HepG2 (cell line): ENCODE results near the gene VSIG2. TPM values are rescaled to one million over a fixed set of nuclear protein-coding genes. Genes with fewer than 3 reads are reported as not detected.

Experiments
- ATAC-seq: fragments of 200-7000 bp; cut with Tn5 transposase; 3 replicates; pipeline ENCODE4 v1.9.1; 2020; ENCODE audit warnings: mild to moderate bottlenecking, moderate library complexity
- BruUV-seq: library from RNA; stranded (reverse); fragments of 400-500 nt; replicated peaks from 2 replicates; lab custom pipeline; 2021; lab: Mats Ljungman, UMichigan
- CTCF ChIA-PET: fragments of 300-600 bp; formaldehyde crosslinking; extraction: SDS; loops from one replicate; lab custom pipeline; 2021; ENCODE audit warnings: low total read pairs, inconsistent platforms, low intra/inter-chr PET ratio; lab: Yijun Ruan, JAX
- POLR2A ChIA-PET: fragments of 350-600 bp; sonication (Branson Sonifier 250); formaldehyde crosslinking; loops from one replicate; lab custom pipeline; 2020; ENCODE audit warnings: antibody characterized with exemption, inconsistent platforms; lab: Yijun Ruan, JAX
- DNase-seq: peaks from one replicate; pipeline ENCODE4 v3.0.0-alpha.2; 2015; ENCODE audit warnings: low spot score
- FAIRE-seq: peaks from 3 replicates; lab custom pipeline; 2011; peaks lifted over from hg19 to GRCh38; lab: Jason Lieb, UNC
- H2AFZ ChIP-seq: one replicate; pipeline ENCODE4 v1.6.1; 2011; ENCODE audit warnings: low read length, inconsistent platforms
- H3K27ac ChIP-seq: fragments of 300-600 bp; 3 replicates; pipeline ENCODE4 v1.8.0; 2011; ENCODE audit warnings: mixed run types, mild to moderate bottlenecking, mixed read lengths, low read length, inconsistent platforms; ENCODE audit not compliant: insufficient read depth; ENCODE audit errors: extremely low read length
- H3K27me3 ChIP-seq, 2 experiments: fragments of 200-600 bp in 1 of 2; 2 replicates in 1 of 2; 3 replicates in 1 of 2; pipeline versions ENCODE4 v1.6.0 to v1.8.0; 2011; ENCODE audit warnings: low read length in 2 of 2, mild to moderate bottlenecking in 2 of 2, moderate library complexity in 2 of 2, inconsistent platforms in 1 of 2; ENCODE audit not compliant: insufficient read depth in 2 of 2, control insufficient read depth in 1 of 2
- H3K36me3 ChIP-seq, 2 experiments: fragments of 200-600 bp in 1 of 2; replicated peaks in 1 of 2; 2 replicates in 1 of 2; 3 replicates in 1 of 2; pipeline versions ENCODE4 v1.5.1 to v1.8.0; 2011; ENCODE audit warnings: low read length in 2 of 2, inconsistent platforms in 1 of 2; ENCODE audit not compliant: insufficient read depth in 2 of 2, control insufficient read depth in 1 of 2
- H3K4me1 ChIP-seq: 2 replicates; pipeline ENCODE4 v1.5.1; 2012; ENCODE audit warnings: low read length, inconsistent platforms; ENCODE audit not compliant: insufficient read depth
- H3K4me2 ChIP-seq: 2 replicates; pipeline ENCODE4 v1.6.0; 2011; ENCODE audit warnings: low read depth, low read length, inconsistent platforms
- H3K4me3 ChIP-seq, 3 experiments: fragments of 200-600 bp in 1 of 3; sonication (generic), shearing (Covaris generic) in 1 of 3; replicated peaks in 1 of 3; 2 replicates each; pipeline ENCODE4 v1.5.1; 2011 to 2016; ENCODE audit warnings: low read length in 3 of 3, inconsistent platforms in 2 of 3, low read depth in 2 of 3, mild to moderate bottlenecking in 2 of 3, control low read depth in 1 of 3, mixed read lengths in 1 of 3; ENCODE audit not compliant: insufficient read depth in 1 of 3
- H3K79me2 ChIP-seq: one replicate; pipeline ENCODE4 v1.6.1; 2011; ENCODE audit warnings: low read length, inconsistent platforms; ENCODE audit not compliant: insufficient read depth
- H3K9ac ChIP-seq: 2 replicates; pipeline ENCODE4 v1.6.0; 2011; ENCODE audit warnings: mild to moderate bottlenecking, low read depth, low read length, inconsistent platforms; ENCODE audit not compliant: insufficient read depth
- H3K9me3 ChIP-seq: 2 replicates; pipeline ENCODE4 v1.5.1; 2012; ENCODE audit warnings: mild to moderate bottlenecking, low read length
- H4K20me1 ChIP-seq: 2 replicates; pipeline ENCODE4 v1.6.0; 2011; ENCODE audit warnings: inconsistent platforms, mild to moderate bottlenecking, low read length, moderate library complexity; ENCODE audit not compliant: insufficient read depth
- FOXK1 ChIP-seq: sonication (generic); formaldehyde crosslinking; IDR thresholded peaks from 2 replicates; pipeline ENCODE4 v1.4.0; 2020; ENCODE audit warnings: low read depth, missing genetic modification reagents, borderline replicate concordance
- HOXA3 ChIP-seq: sonication (generic); formaldehyde crosslinking; IDR thresholded peaks from 2 replicates; pipeline ENCODE4 v1.5.0; 2020; ENCODE audit warnings: missing genetic modification reagents
- KAT8 ChIP-seq: IDR thresholded peaks from 2 replicates; pipeline ENCODE4 v1.6.1; 2016; ENCODE audit warnings: missing genetic modification reagents, missing compliant biosample characterization
- PCBP1 ChIP-seq: fragments of 200-400 bp; formaldehyde crosslinking; IDR thresholded peaks from 2 replicates; pipeline ENCODE4 v1.6.1; 2017; ENCODE audit warnings: mild to moderate bottlenecking, low read depth, low read length, borderline replicate concordance
- RXRA ChIP-seq: sonication (generic); formaldehyde crosslinking; IDR thresholded peaks from 2 replicates; pipeline ENCODE4 v1.5.1; 2020; ENCODE audit warnings: missing genetic modification reagents
- ZNF792 ChIP-seq: IDR thresholded peaks from 2 replicates; pipeline ENCODE4 v1.6.1; 2016
- WGBS: methylation state at CpG from one replicate; pipeline ENCODE4 v1.1.6; 2017; ENCODE audit warnings: low lambda C conversion rate; 5-methylcytosine and 5-hydroxymethylcytosine counted together
- in situ Hi-C: cut with HindIII; loops from 2 replicates; pipeline ENCODE4 v1.10.0; 2017; ENCODE audit warnings: low pct_unique_long_range_greater_than_20kb; ENCODE audit not compliant: extremely low pct_ligation_motif_present
- intact Hi-C: fragments of 100-400 bp; cut with micrococcal nuclease; formaldehyde crosslinking; loops from one replicate; pipeline ENCODE4 v1.10.0; 2022; ENCODE audit not compliant: unreplicated experiment
- polyA plus RNA-seq, 8 experiments: library from polyadenylated mRNA; depleted of rRNA in 3 of 8; stranded (reverse) in 7 of 8; unstranded in 1 of 8; fragments of >200 nt; fragmentation: Illumina TruSeq in 4 of 8; extraction: Trizol in 4 of 8; gene quantifications; 2 replicates each; pipeline versions ENCODE4 v1.2.1 to v1.2.3, GENCODE V29; 2011 to 2016; ENCODE audit warnings: low read depth in 4 of 8, missing spikeins in 1 of 8, mixed read lengths in 1 of 8; ENCODE audit not compliant: insufficient read depth in 1 of 8
- total RNA-seq, 5 experiments: library from RNA; depleted of rRNA; stranded (reverse); fragments of >200 nt; fragmentation: Illumina TruSeq; extraction: Trizol; gene quantifications; 2 replicates each; pipeline ENCODE4 v1.2.3, GENCODE V29; 2016; ENCODE audit warnings: low read depth in 1 of 5
- TF ChIP-seq, protein P1 (sequence below): sonication (generic); formaldehyde crosslinking; IDR thresholded peaks from 2 replicates; pipeline ENCODE4 v1.8.1; 2022; ENCODE audit warnings: mild to moderate bottlenecking, missing genetic modification reagents

The VSIG2 gene
- total and polyA plus RNA-seq, 2 of the 13 experiments (the other 11 are each of a cell fraction or from before 2014, with no cell fraction given): 0.80 to 2.7 TPM

DNA sequence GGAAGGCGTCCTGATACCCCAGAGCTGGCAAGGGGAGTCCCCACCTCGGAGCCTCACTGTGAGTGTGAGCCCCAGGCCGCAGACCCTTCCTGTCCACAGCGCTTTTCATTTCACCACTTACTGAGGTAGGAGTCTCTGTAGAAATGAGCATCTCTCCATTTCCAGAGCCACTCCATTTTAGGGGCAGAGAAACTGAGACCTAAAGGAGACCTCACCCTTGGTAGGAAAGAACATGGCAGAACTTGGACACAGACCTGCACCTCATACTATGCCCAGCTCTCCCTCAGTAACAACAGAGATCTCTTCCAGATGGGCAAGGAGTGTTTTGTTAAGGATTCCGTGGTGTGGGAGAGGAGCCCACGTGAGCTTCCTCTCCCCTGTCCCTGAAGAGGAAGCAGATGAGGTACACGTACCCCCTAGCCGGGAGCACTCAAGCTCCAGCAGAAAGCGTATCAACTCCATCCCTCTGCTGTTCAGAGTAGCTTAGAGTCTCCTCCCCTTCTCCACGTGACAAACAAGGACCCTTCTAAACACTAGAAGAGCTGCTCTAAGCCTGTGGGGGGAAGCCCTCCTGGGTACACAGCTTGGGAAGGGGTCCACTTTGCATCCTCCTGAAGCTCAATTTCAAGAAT lies 532 bp upstream of the VSIG2 start:
- Histone ChIP-seq H3K4me3 (peak overlapping the region; percentile 44 to 65 (median 60); a peak in 4 of 6 replicates), H3K9ac (no peak overlapping the region), H3K4me2 (peak overlapping the region; percentile 71), H3K9me3 (no peaks in the 10 kb centered on the region), H3K27me3 (peaks cover 0 to 46% of the 10 kb centered on the region in 2 experiments; a peak in 4 of 5 replicates), H2AFZ (no peak overlapping the region), H4K20me1 (no peaks in the 10 kb centered on the region), H3K36me3 (no peaks in the 10 kb centered on the region), H3K27ac (no peak overlapping the region), H3K79me2 (no peaks in the 10 kb centered on the region), H3K4me1 (peaks cover 62% of the 10 kb centered on the region)
- BruUV-seq: no TSS peak
- CTCF ChIA-PET: no interaction called here
- intact Hi-C loops: no loop called here
- FAIRE-seq (no peak), DNase-seq (no peak), ATAC-seq (no peak)
- WGBS: 64% methylated on average over 8 of the region's 10 CpGs
- TF ChIP-seq FOXK1 (CRISPR knock-in tag) (no peak), PCBP1 (no peak), KAT8 (no peak), ZNF792 (CRISPR knock-in tag) (no peak)
- TF ChIP-seq, protein P1, sequence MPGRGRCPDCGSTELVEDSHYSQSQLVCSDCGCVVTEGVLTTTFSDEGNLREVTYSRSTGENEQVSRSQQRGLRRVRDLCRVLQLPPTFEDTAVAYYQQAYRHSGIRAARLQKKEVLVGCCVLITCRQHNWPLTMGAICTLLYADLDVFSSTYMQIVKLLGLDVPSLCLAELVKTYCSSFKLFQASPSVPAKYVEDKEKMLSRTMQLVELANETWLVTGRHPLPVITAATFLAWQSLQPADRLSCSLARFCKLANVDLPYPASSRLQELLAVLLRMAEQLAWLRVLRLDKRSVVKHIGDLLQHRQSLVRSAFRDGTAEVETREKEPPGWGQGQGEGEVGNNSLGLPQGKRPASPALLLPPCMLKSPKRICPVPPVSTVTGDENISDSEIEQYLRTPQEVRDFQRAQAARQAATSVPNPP: no peak
- POLR2A ChIA-PET: interaction anchor here (1.5 kb wide), 1 partner anchor 79 kb away, joined by 3 read pairs; the partner anchor contains the start of genes SIAE and SPA17
- in situ Hi-C loops: no loop called here

DNA sequence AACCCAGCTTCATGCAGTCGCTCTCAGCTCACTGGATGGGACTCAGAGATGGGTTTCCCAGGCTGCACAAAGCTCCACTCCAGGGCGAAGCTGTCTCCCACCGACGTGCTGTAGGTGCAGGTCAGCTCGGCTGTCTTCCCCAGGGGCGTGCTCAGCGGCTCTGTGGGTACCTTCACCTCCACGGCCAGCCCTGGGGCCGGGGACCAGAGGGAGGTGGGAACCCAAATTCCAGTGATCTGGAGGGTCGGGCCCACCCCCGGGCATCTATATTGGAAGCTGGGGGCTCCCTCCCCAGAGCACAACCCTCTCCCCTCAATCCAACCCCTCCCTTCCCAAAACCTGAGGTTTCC lies 689 bp downstream of the VSIG2 start:
- no peak for ATAC-seq
- H3K27me3 ChIP-seq: peaks cover 0 to 46% of the 10 kb centered on the region in 2 experiments; a peak in 4 of 5 replicates
- no peak overlapping the region for H2AFZ ChIP-seq

More for the DNA sequence above, 689 bp downstream of the VSIG2 start:
- FAIRE-seq (no peak), DNase-seq (no peak)
- Histone ChIP-seq H3K27ac (no peak overlapping the region), H3K4me2 (peak overlapping the region; percentile 71), H3K36me3 (no peaks in the 10 kb centered on the region), H3K4me3 (peak overlapping the region; percentile 44 to 65 (median 60); a peak in 4 of 6 replicates), H3K4me1 (peaks cover 68% of the 10 kb centered on the region), H3K9me3 (no peaks in the 10 kb centered on the region), H3K79me2 (no peaks in the 10 kb centered on the region), H4K20me1 (no peaks in the 10 kb centered on the region), H3K9ac (peak overlapping the region; percentile 65; the same call in 1 of the 2 replicates)
- in situ Hi-C loops (no loop called here), intact Hi-C loops (no loop called here)
- TF ChIP-seq RXRA (CRISPR knock-in tag): no peak
- TF ChIP-seq HOXA3 (CRISPR knock-in tag): 0 out of 2 replicates have a peak, but pooled peaks have one; percentile 0
- no TSS peak for BruUV-seq
- CTCF ChIA-PET: no interaction called here
- POLR2A ChIA-PET: interaction anchor here (1.3 kb wide), 2 partner anchors 12 kb away, joined by 4 to 8 read pairs; partner anchors contain the start of genes ESAM and NRGN
- WGBS: 30% methylated on average over 2 of the region's 11 CpGs
